Activated CD8-positive, alpha-beta memory T cell treated with anti-CD3 and anti-CD28 coated beads, Interleukin-2, amount 50 U/mL, for 1 hour (primary cell): ENCODE data around the gene GSTT2B.
"Not testable (repeated sequence)": the region's sequence is repeated elsewhere in the genome, so short reads cannot be mapped to it uniquely, and the experiment has no call there.

Experiments
- DNase-seq: peaks from one replicate; pipeline ENCODE4 v3.0.0-alpha.2; 2020; ENCODE audit errors: extremely low read depth

GSTT2B gene, protein sequence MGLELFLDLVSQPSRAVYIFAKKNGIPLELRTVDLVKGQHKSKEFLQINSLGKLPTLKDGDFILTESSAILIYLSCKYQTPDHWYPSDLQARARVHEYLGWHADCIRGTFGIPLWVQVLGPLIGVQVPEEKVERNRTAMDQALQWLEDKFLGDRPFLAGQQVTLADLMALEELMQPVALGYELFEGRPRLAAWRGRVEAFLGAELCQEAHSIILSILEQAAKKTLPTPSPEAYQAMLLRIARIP

DNA sequence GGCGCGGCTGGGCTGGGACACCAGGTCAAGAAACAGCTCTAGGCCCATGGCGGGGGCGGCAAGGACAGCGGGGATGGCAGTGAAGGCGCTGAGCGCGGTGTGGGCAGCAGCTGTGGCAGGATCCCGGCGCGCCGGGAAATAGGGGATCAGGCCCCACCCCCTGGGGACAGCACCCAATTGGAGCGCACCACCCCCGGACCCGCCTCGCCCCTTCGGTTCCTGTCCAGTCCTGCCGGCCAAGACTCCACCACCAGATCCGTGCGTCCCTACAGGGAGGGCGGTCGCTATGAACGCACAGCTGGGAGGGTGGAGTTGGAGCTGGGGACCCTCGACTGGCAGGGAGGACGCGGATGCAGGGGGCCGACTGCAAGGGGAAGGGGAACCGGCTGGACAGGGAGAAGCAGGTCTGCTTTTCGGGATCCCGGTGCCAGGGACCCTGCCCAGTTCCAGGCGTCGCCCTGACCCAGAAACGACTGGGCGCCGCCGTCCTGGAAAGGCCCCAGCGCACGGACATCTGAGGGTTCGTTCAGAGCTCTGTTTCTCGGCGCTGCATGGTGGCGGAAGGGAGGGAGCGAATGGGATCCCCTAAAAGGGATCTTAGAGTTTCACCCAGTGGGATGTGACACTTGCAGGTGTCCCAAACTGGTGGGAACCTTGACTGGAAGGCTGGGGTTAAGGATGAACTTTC lies at the start of gene GSTT2B:
TSS of gene GSTT2B (minus strand) at position 112 of the 688 bp plus-strand sequence. CDS start at position 48, 64 bp downstream.
- DNase-seq, result not testable (repeated sequence)

DNA sequence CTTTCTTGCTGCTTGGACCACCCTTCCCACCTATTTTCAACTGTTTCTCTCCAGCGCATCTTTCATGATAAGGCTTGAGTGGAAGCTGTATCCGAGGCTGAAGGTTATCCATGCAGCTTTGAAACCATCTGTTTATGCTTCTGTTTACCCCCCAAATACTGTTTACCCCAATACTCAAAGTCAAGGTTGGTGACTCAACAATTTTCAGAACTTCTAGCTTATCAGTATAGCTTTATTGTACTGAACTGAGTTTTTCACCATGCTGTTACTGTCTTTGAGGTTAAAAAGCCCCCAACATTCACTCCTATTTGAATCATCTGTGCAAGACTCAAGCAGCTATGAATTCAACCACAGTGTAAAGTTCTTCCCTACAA lies 49.0 kb upstream of the GSTT2B start:
- DNase-seq, result no peak

DNA sequence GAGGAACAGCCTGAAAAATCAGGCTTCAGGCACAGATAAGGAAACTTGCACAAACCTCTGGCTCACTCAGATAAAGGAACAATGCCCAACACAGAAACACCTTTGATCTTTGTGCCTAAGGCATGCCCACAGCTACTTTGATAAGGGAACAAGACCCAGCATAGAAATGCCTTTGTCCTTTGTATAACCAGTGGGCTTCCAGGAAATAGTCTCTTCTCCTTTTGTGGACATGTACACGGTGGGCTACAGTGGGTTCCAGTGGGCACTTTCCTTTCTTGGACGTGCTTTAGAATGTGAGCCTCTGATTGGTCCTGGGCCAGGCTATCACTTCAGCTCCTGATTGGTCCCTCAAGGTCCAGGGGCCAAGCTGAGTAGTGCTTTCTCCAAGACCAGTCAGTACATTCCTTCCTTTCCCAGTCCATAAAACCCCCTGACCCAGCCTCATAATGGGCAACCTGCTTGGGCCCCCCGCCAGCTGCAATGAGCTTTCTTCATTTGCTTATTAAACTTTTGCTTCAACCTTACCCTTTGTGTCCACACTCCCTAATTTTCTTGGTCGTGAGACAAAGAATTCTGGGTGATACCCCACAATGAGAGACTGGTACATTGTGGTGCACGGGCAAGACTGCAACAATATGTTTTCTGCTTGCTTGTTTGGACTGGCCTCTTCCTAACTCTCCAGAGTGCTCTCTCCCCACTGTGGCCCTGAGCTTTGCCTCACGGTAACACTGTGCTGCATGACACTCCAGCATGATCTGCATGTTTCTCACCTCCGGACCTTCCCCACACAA lies 48.4 kb upstream of the GSTT2B start:
- DNase-seq, result no peak

DNA sequence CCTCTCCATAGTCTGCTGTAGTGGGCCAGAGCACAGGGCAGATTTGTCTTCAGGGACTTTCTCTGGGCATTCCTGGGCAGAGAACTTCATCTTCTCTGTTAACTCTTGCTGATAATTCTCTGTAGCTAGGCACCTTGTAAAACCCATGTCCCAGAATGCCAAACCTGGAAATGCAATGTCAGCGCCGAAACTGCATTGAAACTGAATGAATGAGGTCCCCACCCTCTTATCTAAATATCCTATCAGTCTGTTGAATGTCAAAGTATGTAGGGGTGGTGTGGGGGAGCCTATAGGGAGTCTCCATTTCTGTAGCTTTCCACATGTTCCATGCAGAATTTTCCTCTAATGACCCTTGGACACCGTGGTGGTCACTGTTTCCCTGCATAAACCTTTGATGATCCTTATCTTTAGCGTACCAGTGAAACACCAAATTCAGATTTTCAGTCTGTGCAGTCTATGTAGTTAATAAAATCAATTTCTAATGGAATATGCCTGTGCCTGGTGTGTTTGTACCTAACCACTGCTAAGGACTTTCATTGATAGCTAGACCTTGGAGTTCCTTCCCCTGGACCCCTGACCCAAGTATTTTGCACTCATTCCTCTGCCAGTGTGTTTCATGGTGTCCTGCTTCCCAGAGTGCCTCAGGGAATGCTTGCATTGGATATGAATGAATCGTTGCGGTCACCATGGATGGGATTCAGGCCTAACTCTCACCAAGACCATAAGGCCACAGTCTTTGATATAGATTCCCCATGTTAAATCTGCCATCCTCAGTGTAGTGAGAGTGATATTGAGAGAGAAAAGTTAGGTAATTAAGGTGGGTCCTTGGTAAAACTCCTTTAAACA lies 47.6 kb upstream of the GSTT2B start:
- no peak for DNase-seq

DNA sequence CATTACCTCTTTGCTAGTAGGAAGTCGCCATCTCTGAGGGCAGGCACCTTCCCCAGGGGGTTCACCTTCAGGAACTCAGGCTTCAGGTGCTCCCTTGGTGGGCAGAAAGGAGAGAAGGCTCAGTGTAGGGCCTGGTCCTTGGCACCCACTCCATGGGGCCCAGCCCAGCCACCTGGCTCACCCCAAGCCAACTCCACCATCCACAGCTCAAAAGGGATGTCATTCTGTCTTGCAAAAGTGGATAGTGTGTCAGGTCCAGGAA lies 47.0 kb upstream of the GSTT2B start:
- DNase-seq, result no peak

DNA sequence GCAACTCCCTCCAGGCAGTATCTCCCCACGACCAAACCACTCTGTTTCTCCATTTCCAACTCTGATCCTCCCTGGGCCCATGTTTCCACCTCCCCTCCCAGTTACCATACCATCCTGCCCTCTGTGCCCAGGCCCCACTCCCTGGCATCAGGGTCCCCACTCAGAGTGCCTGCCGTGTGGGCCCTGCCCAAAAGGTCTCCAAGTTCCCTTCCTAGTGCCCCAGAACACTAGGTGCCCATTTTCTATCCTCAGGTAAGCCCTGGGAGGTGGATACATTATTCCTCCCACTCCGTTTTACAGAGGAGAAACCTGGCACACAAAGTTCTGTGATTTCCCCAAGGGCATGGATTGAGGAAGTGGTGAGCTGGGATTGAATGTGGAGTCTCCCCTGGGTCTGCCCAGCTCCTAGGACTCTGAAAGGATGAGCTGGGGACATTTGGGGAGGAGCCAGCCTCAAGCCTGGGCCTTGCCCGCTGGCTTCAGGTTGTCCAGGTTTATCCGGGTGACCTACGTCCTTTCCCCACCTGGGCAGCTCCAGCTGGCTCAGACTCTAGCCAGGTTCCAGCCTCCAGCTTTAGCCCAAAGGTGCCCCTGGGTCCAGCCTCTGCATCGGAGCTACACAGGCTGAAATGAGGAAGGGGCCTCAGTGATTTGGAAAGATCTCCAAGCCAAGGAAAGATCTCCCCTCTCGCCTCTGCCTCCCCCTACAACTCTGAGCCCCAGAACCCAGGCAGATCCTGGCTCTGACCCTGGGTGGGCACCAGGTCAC lies 46.4 kb upstream of the GSTT2B start:
- DNase-seq, result no peak

DNA sequence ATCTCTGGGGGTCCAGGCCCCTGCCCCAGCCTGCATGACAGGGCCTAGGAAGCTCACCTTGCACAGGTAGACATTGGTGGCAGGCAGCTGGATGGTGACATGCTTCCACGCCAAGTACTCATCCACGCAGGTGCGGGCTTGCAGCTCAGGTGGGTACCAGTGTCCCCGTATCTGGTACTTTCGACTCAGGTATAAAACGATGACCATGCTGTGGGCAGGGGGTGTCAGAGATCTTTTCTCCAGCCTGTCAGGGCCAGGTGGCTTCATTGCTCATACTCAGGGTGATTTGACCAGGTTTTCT lies 45.9 kb upstream of the GSTT2B start:
- no peak for DNase-seq

DNA sequence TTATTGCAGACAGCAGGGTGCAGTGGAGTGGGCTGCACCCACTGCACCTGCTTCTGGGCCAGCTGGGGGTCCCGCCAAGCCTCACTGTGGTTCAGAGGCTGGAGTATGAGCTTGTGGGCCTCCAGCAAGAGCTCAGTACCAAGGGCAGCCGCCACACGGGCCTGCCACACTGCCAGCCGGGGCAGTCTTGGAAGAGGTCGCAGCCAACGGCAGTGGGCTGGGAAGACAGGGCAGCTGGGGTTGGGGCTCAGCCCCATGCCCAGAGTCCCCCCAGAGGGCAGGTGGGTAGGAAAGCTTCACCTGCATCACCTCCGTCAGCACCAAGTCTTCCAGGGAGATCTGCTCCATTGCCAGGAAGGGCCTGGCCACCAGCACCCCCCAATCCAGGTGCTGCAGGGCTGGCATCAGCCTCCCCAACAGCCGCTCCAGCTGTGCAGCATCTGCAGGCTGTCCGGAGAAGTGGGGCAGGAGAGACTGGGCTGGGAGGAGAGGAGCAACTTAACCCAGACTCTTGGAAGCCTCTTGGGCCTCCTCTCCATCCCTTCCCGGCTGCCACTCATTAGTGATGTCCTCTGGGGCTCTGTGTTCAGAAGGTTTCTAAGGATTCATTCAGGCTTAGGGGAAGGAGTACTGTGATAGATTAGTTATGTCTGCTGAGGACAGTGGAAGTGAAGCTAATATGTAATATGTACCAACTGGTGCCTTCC lies 45.4 kb upstream of the GSTT2B start:
- no peak for DNase-seq

DNA sequence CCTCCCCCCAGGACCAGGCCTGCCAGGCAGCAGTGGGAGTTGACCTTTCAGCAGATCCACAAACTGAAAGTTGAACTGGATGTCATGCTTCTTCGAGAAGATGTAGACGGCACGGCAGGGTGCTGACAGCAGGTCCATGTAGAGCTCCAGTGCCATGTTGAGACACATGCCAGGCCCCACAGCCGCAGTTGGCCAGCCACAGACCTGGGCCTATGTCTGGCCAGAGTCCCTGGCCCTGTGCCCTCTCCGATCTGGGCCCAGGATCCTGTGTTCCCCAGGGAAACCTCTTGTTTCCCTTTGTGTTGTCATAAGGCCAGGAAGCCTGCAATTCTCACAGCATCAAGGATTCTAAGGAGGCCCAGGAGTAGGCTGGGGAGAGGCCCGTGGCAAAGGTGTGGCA lies 44.2 kb upstream of the GSTT2B start, which contains the start of gene GSTT4:
TSS of gene GSTT4 (minus strand) at position 253 of the 400 bp plus-strand sequence. CDS start at position 156, 97 bp downstream.
- DNase-seq, result no peak

DNA sequence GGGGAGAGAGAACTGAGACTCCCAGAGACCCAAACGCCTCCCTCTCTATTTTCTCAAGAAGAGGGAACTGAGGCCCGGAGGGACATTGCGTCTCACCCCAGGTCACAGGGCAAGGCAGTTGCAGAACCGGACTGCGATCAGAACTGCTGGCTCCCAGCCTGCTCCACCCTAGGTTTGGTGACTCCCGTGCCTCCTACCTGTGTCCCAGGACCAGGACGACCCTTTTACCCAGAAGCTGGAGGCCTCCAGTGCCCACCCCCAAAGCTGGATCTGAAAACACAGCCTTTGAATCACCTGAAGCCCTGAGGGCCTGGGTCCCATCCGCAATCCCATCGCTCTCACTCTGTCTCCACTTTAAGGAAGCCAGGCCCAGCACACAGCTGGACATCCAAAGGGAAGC lies 42.9 kb upstream of the GSTT2B start:
- no peak for DNase-seq

DNA sequence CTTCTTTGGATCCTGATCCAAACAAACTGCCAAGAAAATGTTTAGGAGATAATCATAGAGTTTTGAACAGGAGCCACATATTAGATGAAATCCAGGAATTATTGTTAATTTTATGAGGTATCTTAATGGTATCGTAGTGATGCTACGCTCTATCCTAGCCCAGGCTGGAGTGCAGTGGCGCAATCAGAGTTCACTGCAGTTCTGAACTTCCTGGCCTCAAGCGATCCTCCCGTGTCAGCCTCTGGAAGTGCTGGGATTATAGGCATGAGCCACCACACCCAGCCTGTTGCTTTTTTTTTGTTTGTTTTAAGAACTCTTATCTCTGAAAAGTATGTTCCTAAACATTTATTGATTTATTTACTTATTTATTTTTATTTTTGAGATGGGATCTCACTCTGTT lies 41.9 kb upstream of the GSTT2B start:
- no peak for DNase-seq

DNA sequence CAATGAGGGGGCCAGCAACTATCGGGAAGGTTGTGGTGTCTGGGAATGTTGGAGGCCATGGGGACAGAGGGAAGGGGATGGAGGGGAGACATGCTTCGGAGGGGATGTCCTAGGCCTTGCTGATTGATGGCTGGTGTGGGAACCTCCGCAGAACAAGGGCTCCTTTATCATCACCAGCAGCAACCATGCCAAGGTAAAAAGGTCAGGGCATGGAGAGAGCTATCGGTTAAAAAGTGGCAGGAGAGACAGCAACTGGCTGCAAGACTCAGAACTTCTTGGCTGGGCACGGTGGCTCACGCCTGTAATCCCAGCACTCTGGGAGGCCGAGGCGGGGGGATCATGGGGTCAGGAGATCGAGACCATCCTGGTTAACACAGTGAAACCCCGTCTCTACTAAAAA lies 41.3 kb upstream of the GSTT2B start:
- DNase-seq, result no peak

DNA sequence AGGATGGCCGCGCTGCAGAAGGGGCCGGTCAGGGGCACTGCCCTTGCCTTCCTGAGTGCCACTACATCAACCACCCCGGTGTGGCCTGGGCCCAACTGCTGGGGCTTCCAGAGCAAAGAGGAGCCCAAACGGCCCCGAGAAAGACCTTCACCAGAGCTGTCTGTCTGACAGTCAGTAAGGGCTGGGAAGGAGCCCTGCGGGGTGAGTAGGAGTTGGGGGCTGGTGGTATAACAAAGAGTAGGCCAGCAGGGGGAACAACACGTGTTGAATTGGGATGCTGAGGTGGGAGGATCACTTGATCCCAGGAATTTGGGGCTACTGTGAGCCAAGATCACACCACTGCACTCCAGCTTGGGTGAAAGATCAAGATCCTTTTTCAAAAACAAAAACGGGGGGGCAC lies 40.3 kb upstream of the GSTT2B start:
- DNase-seq, result no peak

DNA sequence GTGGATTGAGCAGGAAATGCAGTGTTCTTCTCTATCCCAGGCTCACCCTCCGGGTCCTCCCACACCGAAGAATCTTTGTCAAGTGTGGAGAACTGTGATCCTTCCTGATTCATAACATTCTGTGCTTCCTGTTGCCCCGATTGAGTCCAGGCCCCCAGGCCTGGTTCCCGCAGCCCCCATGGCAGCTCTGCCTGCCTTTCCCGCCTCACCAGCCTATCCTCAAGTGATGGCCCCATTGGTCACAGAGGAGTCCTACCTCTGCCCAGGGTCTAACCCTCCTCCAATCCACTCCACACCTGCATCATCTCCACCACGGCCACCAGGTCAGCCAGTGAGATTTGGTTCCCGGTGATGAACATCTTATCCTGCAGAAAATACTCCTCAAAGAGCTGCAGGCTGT lies 38.8 kb upstream of the GSTT2B start:
- not testable (repeated sequence) for DNase-seq

DNA sequence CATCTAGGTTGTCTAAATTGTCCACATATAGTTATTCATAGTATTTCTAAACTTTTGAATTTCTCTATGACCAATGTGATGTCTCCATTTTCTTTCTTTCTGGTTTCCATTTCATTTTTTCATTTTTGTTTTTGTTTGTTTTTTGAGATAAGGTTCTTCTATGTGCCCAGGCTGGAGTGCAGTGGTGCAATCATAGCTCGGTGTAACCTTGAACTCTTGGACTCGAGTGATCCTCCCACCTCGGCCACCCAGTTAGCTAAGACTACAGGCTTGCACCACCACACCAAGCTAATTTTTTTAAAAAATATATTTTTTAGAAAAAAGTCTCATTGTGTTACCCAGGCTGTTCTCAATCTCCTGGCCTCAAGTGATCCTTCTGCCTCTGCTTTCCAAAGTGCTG lies 36.1 kb upstream of the GSTT2B start:
- no peak for DNase-seq

DNA sequence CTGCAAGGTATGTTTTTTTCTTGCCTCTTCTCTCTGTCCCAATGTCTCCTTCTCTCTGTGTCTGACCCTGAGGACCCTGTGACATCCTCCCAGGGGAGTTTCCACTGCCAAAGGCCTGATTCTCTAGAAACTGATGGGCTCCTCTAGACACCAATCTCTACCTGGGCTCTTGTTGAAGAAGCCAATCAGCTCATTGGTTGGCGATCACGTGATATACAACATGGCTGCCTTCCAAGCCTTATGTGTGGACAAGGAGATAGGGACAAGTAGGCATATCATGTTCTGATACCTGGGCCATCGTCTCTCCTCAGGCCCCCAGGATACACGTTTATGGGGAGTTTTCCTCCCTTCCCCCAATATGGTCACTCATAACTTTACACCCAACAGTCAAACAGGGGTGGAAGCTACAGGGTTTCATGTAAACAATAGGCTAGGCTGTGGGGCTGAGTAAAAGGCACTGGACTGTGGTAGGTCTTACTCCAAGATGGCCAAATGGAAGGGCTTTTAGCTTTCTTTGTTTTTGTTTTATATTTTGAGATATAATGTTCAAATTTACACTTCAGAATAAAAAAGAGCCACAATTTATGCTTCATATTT lies 32.7 kb upstream of the GSTT2B start:
- DNase-seq, result not testable (repeated sequence)

DNA sequence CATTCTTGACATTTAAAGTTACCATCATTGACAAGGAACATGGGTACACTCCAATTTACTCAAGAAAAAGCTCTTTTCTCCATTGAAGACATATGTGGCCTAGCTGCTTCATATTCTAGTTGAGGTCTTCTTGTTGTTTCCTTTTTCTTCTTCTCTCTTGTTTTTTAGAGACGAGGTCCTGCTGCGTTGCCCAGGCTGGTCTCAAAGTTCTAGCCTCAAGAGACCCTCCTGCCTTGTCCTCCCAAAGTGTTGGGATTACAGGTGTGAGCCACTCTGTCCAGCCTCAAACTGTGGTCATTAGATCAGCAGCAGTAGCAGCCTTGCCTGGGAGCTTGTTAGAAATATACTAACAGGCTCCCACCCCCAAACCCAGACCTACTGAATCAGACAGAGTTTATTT lies 32.1 kb upstream of the GSTT2B start:
- not testable (repeated sequence) for DNase-seq

DNA sequence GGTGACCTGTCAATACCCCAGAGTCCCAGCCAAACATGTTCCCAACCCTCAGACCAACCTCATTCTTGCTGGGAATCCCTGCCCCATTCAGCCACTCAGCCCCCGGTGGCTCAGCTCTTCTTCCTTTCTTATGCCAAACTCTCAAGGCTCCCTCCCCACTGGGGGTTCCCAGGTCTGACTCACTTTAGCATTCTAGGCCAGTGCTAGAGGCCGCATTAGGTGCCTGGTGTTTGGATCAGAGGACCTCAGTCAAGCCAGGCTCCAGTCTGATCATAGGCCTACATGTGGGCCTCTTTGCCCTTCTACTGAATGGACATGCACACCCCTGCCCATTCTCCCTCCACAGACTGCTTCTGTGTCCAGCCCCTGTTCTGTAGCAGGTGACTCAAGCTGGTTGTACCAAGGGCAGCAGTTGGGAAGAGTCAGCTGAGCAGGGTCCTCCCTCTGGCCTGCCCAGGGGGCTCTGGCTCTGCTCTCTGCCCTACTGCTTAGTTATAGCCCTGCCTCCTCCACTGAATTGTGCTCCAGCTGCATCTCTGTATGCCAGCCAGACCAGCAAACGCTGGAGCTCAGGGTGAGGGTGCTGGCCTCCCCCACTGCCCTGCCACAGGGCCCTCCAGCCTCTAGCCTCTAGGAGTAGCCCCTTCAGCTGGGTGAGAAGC lies 28.7 kb upstream of the GSTT2B start:
- not testable (repeated sequence) for DNase-seq

DNA sequence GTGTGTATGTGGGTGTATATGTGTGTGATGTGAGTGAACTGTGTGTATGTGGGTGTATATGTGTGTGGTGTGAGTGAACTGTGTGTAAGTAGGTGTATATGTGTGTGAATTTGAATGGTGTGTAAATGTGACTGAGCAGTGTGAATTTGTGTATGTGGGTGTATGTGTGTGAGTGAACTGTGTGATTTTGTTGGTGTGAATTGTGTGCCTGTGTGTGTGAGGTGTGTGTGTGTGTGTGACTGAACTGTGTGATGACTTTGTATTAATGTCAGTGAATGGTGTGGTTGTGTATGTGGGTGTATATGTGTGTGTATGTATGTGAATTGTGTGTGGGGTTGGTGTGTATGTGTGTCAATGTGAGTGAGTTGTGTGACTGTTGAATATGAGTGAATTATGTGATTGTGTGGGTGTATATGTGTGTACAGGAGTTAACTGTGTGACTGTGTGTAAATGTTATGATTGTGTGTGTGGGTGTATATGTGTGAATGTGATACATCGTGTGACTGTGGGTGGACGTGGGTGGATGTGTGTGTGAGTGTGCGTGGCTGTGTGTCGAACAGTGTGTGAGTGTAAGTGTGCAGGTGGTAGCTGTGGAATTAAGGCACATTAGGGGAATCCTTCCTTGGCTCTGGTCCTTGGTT lies 25.7 kb upstream of the GSTT2B start:
- not testable (repeated sequence) for DNase-seq
